GM19238 (cell line): ENCODE measurements around the gene AQP1.
A peak's percentile ranks its signal among the peaks of the same experiment; 100 is the strongest.

Source experiments
- DNase-seq: peaks from one replicate; pipeline ENCODE4 v3.0.0; 2011; ENCODE audit warnings: low spot score; ENCODE audit not compliant: insufficient read length

The AQP1 gene

GRCh38 chr7:30973791-30974604 is 62.3 kb downstream of the AQP1 start:
- DNase-seq, result no peak

- DNase-seq, result peak; percentile 68
These were observed 63.1 kb downstream of the AQP1 start for GRCh38 chr7:30974605-30975255.
